Ramos (cell line): ENCODE measurements around the gene EFNA4.

ENCODE experiments used
- in situ Hi-C: fragments of 300-500 bp; cut with MboI; formaldehyde crosslinking; loops from one replicate; pipeline ENCODE4 v1.14.3; 2022; ENCODE audit warnings: low sequenced_read_pairs; ENCODE audit not compliant: unreplicated experiment

EFNA4 gene

GRCh38 chr1:155063550-155064110 lies at the start of gene EFNA4:
EFNA4 (plus strand) TSS chr1:155063740; CDS start chr1:155063824, 84 bp downstream.
- in situ Hi-C loops, result loop anchor here (25.0 kb wide), 1 partner anchor 401 kb away; no protein-coding TSS in a partner anchor

GRCh38 chr1:155014709-155015508 lies 48.6 kb upstream of the EFNA4 start:
- in situ Hi-C loops, result no loop called here

GRCh38 chr1:155015527-155016230 lies 47.9 kb upstream of the EFNA4 start:
- in situ Hi-C loops, result no loop called here

- in situ Hi-C loops, result no loop called here
These were observed 47.2 kb upstream of the EFNA4 start for GRCh38 chr1:155016231-155016831.

- in situ Hi-C loops, result no loop called here
These were observed 46.2 kb upstream of the EFNA4 start for GRCh38 chr1:155017041-155017945.

GRCh38 chr1:155017946-155018316 lies 45.6 kb upstream of the EFNA4 start:
- in situ Hi-C loops, result no loop called here

- in situ Hi-C loops, result no loop called here
These were observed 44.8 kb upstream of the EFNA4 start for GRCh38 chr1:155018617-155019348.

GRCh38 chr1:155019377-155020245 lies 43.9 kb upstream of the EFNA4 start:
- in situ Hi-C loops, result no loop called here

- in situ Hi-C loops, result no loop called here
These were observed 41.2 kb upstream of the EFNA4 start for GRCh38 chr1:155022136-155022926.

GRCh38 chr1:155022927-155023236 lies 40.7 kb upstream of the EFNA4 start:
- in situ Hi-C loops, result no loop called here

- in situ Hi-C loops, result no loop called here
These were observed 39.9 kb upstream of the EFNA4 start for GRCh38 chr1:155023627-155024026.

GRCh38 chr1:155024315-155024714 lies 39.2 kb upstream of the EFNA4 start:
- in situ Hi-C loops, result no loop called here

- in situ Hi-C loops, result no loop called here
These were observed 37.4 kb upstream of the EFNA4 start for GRCh38 chr1:155026154-155026553.

GRCh38 chr1:155026588-155026987 lies 37.0 kb upstream of the EFNA4 start:
- in situ Hi-C loops, result no loop called here

GRCh38 chr1:155029513-155030242 lies 33.9 kb upstream of the EFNA4 start:
- in situ Hi-C loops, result no loop called here

GRCh38 chr1:155030243-155030795 lies 33.2 kb upstream of the EFNA4 start:
- in situ Hi-C loops, result no loop called here

- in situ Hi-C loops, result no loop called here
These were observed 32.6 kb upstream of the EFNA4 start for GRCh38 chr1:155030899-155031298.
